SK-N-SH treated with all-trans-retinoic acid at 6 μM for 48 hours (cell line): ENCODE data around the gene ANO6.
"Not testable (repeated sequence)": the region's sequence is repeated elsewhere in the genome, so short reads cannot be mapped to it uniquely, and the experiment has no call there.

ENCODE experiments used
- TF ChIP-seq, protein P1 (sequence below): fragments of 250-450 bp; sonication (Bioruptor Pico); IDR thresholded peaks from 2 replicates; pipeline ENCODE4 v1.8.0; 2020; ENCODE audit warnings: mild to moderate bottlenecking, moderate library complexity, borderline replicate concordance
- TF ChIP-seq, protein P2 (sequence below): fragments of 250-450 bp; sonication (Bioruptor Pico); IDR thresholded peaks from 2 replicates; pipeline ENCODE4 v1.5.1; 2021; ENCODE audit warnings: mild to moderate bottlenecking, moderate library complexity

DNA sequence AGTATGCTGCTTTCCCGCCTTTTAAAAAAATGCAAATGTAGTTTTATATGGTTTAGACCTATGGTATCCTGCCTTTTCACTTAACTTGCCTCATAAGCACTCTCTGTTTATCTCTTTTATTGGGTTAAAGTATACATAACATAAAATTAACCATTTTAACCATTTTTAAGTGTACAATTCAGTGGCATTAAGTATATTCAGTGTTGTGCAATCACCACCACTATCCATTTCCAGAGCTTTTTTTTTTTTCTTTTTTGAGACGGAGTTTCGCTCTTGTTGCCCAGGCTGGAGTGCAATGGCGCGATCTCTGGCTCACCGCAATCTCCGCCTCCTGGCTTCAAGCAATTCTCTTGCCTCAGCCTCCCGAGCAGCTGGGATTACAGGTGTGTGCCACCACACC, 46.3 kb downstream of the ANO6 start:
- TF ChIP-seq, protein P1, sequence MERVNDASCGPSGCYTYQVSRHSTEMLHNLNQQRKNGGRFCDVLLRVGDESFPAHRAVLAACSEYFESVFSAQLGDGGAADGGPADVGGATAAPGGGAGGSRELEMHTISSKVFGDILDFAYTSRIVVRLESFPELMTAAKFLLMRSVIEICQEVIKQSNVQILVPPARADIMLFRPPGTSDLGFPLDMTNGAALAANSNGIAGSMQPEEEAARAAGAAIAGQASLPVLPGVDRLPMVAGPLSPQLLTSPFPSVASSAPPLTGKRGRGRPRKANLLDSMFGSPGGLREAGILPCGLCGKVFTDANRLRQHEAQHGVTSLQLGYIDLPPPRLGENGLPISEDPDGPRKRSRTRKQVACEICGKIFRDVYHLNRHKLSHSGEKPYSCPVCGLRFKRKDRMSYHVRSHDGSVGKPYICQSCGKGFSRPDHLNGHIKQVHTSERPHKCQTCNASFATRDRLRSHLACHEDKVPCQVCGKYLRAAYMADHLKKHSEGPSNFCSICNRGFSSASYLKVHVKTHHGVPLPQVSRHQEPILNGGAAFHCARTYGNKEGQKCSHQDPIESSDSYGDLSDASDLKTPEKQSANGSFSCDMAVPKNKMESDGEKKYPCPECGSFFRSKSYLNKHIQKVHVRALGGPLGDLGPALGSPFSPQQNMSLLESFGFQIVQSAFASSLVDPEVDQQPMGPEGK (CRISPR knock-in tag): not testable (repeated sequence)
- TF ChIP-seq, protein P2, sequence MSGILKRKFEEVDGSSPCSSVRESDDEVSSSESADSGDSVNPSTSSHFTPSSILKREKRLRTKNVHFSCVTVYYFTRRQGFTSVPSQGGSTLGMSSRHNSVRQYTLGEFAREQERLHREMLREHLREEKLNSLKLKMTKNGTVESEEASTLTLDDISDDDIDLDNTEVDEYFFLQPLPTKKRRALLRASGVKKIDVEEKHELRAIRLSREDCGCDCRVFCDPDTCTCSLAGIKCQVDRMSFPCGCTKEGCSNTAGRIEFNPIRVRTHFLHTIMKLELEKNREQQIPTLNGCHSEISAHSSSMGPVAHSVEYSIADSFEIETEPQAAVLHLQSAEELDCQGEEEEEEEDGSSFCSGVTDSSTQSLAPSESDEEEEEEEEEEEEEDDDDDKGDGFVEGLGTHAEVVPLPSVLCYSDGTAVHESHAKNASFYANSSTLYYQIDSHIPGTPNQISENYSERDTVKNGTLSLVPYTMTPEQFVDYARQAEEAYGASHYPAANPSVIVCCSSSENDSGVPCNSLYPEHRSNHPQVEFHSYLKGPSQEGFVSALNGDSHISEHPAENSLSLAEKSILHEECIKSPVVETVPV (CRISPR knock-in tag): not testable (repeated sequence)
